Measurements from ENCODE around the gene MYO1F.
"Not testable (repeated sequence)": the region's sequence is repeated elsewhere in the genome, so short reads cannot be mapped to it uniquely, and the experiment has no call there.

MYO1F gene

GRCh38 chr19:8577247-8577646, at the start of gene MYO1F:
MYO1F (minus strand) TSS chr19:8577442; CDS start chr19:8577309, 133 bp downstream.
- no peak for TF ChIP-seq POLR2A (IDR thresholded peaks at IDR 0.05; ENCODE audit: low read depth, low read length)
- FAIRE-seq (no peak), DNase-seq (ENCODE audit: insufficient read length, low spot score) (no peak)

DNA sequence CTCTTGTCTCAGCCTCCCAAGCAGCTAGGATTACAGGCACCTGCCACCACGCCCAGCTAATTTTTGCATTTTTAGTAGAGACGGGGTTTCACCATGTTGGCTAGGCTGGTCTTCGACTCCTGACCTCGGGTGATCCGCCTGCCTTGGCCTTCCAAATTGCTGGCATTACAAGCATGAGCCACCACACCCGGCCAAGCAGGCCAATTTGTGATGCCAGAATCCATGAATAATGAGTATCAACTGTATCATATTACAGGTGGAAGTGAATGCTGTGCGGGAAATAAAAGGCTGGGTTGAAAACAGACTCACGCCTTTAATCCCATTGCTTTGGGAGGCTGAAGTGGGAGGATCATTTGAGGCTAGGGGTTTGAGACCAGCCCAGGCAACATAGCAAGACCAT, 49.6 kb upstream of the MYO1F start:
- TF ChIP-seq POLR2A (IDR thresholded peaks at IDR 0.05; ENCODE audit: low read depth, low read length) = no peak
- FAIRE-seq (no peak), DNase-seq (ENCODE audit: insufficient read length, low spot score) (no peak)

DNA sequence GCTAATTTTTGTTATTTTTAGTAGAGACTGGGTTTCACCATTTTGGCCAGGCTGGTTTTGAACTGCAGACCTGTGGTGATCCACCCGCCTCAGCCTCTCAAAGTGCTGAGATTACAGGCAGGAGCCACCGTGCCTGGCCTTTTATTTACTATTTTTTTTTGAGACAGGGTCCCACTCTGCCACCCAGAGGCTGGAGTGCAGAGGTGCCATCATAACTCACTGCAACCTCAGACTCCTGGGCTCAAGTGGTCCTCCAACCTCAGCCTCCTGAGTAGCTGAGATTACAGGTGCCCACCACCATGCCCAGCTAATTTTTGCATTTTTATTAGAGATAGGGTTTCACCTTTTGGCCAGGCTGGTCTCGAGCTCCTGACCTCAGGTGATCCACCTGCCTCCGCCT, 45.6 kb upstream of the MYO1F start:
- not testable (repeated sequence) for DNase-seq (ENCODE audit: insufficient read length, low spot score); FAIRE-seq

DNA sequence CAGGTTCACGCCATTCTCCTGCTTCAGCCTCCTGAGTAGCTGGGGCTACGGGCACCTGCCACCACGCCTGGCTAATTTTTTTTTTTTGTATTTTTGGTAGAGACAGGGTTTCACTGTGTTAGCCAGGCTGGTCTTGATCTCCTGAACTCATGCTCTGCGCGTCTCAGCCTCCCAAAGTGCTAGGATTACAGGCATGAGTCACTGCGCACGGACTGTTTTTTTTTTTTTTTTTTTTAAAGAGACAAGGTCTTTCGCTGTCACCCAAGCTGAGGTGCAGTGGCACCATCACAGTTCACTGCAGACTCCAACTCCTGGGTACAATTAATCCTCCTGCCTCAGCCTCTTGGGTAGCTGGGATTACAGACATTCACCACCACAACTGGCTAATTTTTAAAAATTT, 41.5 kb upstream of the MYO1F start:
- no peak for FAIRE-seq

DNA sequence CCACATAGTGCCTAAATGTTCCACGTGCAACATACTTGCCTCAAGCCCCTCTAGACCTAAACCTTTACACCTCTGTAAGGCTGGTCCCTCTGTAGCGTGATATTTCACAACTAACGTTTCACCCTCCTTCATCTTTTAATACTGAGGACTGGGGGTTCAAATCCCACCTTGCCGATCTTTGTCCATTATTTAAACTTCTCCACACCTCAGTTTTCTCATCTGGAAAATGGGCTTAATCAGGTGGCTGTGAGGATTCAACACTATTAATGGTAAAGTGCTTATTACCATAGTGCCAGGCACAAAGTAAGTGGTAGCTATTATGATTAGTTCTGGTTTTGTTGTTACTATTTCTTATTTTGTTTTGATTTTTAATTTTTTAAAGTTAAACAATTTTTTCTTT, 40.7 kb upstream of the MYO1F start:
- FAIRE-seq = no peak
- TF ChIP-seq POLR2A (IDR thresholded peaks at IDR 0.05; ENCODE audit: low read depth, low read length) = no peak
- DNase-seq (ENCODE audit: insufficient read length, low spot score) = no peak

More for the DNA sequence above, 41.5 kb upstream of the MYO1F start:
- TF ChIP-seq POLR2A (IDR thresholded peaks at IDR 0.05; ENCODE audit: low read depth, low read length) = no peak
- no peak for DNase-seq (ENCODE audit: insufficient read length, low spot score)

DNA sequence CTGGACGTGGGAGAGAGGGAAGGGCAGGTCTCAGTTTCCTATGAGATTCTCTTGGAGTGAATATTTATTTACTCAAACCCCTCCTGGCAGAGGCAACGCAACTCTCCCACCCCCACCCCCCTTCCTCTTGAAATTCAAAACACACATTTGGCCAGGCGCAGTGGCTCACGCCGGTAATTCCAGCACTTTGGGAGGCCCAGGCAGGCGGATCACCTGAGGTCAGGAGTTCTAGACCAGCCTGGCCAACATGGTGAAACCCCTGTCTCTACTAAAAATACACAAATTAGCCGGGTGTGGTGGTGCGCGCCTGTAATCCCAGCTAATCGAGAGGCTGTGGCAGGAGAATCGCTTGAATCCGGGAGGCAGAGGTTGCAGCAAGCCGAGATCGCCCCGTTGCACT, 40.1 kb upstream of the MYO1F start:
- DNase-seq (ENCODE audit: insufficient read length, low spot score); FAIRE-seq: not testable (repeated sequence)

DNA sequence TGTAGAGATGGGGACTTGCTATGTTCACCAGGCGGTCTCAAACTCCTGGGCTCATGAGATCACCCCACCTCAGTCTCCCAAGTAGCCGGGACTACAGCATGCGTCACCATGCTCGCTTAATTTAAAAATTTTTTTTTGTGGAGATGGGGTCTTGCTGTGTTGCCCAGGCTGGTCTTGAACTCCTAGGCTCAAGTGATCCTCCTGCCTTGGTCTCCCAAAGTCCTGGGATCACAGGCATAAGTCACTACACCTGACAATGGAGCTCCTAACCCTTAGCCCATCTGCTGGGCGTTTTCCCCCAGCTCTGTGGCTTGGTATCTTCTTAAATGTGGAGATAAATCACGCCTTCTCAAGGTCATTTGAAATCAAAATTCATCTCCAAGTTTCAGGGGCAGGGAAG, 39.6 kb upstream of the MYO1F start:
- FAIRE-seq (no peak), DNase-seq (ENCODE audit: insufficient read length, low spot score) (no peak)
- no peak for TF ChIP-seq POLR2A (IDR thresholded peaks at IDR 0.05; ENCODE audit: low read depth, low read length)

GRCh38 chr19:8615813-8616596, 38.8 kb upstream of the MYO1F start:
- no peak for DNase-seq (ENCODE audit: insufficient read length, low spot score)
- FAIRE-seq = no peak
- no peak for TF ChIP-seq POLR2A (IDR thresholded peaks at IDR 0.05; ENCODE audit: low read depth, low read length)

DNA sequence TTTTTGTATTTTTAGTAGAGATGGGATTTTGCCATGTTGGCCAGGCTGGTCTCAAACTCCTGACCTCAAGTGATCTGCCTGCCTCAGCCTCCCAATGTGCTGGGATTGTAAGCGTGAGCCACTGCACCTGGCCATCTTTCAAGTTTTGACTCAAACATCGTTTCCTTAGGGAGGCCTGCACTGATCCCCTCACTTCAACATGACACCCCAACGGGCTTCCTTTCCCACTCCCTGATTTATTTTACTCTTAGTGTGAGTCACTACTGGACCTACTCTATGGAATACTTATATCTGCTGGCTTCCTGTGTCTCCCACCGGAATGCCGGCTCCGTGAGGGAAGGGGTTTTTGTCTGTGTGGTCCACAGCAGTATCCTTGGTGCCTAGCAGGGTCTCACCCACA, 37.8 kb upstream of the MYO1F start:
- peak; percentile 70 for DNase-seq (ENCODE audit: insufficient read length, low spot score)
- no peak for TF ChIP-seq POLR2A (IDR thresholded peaks at IDR 0.05; ENCODE audit: low read depth, low read length)
- FAIRE-seq = no peak

DNA sequence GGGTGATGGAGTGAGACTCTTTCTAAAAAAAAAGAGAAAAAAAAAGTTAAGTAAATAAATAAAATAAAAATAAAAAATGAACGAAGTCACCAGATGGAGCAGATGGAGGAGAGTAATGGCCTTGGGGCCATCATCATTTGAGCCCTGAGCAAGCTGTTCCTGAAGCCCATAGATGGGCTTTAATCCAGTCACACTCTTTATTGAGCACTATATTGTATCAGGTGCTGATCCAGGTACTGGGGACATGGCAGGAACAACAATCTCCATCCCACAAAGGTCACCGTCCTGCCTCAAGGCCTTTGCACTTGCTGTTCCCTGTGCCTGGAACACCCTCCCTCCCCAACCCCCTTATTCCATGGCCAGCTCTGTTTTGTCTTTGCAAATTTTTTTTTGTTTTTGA, 37.2 kb upstream of the MYO1F start:
- FAIRE-seq (no peak), DNase-seq (ENCODE audit: insufficient read length, low spot score) (no peak)
- TF ChIP-seq POLR2A (IDR thresholded peaks at IDR 0.05; ENCODE audit: low read depth, low read length) = no peak

DNA sequence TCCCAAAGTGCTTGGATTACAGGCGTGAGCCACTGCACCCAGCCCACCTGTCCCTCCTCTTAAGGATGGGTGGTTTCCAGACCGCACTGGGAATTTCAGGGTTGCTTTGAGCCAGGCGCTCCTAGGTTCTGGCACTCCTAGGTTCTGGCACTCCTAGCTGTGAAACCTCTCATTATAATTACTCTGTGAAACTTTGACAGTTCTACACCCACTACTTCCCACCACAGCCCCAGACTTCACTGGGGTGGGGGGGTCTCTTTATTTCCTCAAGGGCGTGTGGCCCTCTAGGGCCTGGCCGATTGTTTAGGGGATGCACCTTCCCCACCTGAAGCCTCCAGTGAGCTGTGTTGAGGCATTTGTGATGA, 35.5 kb upstream of the MYO1F start:
- DNase-seq (ENCODE audit: insufficient read length, low spot score) (no peak), FAIRE-seq (no peak)
- TF ChIP-seq POLR2A (IDR thresholded peaks at IDR 0.05; ENCODE audit: low read depth, low read length) = no peak

DNA sequence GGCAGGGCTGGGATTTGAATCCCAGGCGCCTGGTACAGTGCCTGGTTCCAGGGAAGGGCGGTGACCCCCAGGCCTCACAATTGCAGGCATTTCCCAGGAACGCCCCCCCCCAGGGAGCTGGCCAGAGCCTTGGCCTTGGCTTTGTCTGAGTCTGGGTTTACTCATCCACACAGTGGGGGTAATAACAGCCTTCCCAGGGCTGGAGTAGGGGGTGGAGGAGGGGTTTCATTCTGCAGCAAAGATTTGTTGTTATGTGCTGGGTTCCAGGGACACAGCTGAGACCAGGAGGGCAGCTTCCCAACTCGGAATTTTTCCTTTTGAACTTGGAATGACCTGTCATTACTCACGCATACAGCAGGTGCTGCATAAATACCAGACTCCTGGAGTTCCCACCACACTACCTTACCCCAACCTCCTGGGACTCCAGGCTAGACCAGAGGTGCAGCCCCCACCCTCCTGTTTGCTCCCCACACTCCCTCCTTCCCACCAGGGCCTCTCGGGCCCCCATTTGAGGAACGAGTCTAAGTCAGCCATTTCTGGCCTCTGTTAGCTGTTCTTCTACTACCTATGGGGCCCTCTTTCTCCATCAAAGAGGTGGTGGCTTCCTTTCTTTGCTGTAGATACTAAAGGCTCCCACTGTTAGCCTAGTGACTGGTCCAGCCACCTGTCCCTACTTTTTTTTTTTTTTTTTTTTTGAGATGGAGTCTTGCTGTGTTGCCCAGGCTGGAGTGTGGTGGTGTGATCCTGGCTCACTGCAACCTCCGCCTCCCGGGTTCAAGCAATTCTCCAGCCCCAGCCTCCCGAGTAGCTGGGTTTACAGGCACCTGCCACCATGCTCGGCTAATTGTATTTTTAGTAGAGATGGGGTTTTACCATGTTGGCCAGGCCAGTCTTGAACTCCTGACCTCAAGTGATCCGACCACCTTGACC, 34.9 kb upstream of the MYO1F start:
- peak; percentile 83 for DNase-seq (ENCODE audit: insufficient read length, low spot score)
- no peak for TF ChIP-seq POLR2A (IDR thresholded peaks at IDR 0.05; ENCODE audit: low read depth, low read length)
- no peak for FAIRE-seq

- DNase-seq (ENCODE audit: insufficient read length, low spot score) = no peak
- TF ChIP-seq POLR2A (IDR thresholded peaks at IDR 0.05; ENCODE audit: low read depth, low read length) = no peak
- FAIRE-seq = no peak
Measured at GRCh38 chr19:8611391-8611876, 34.2 kb upstream of the MYO1F start.

GRCh38 chr19:8610936-8611300, 33.7 kb upstream of the MYO1F start:
- DNase-seq (ENCODE audit: insufficient read length, low spot score) (no peak), FAIRE-seq (no peak)
- TF ChIP-seq POLR2A (IDR thresholded peaks at IDR 0.05; ENCODE audit: low read depth, low read length) = no peak
